GM19372 (cell line): ENCODE results near the gene CACNA1D.

Experiments used
- ATAC-seq: cut with Tn5 transposase; IDR thresholded peaks from one replicate; pipeline ENCODE4 v1.9.1; 2021; ENCODE audit warnings: mild to moderate bottlenecking, low read depth, moderate library complexity; ENCODE audit not compliant: unreplicated experiment

The CACNA1D gene

GRCh38 chr3:53707222-53707621 lies 212.8 kb downstream of the CACNA1D start:
- no peak for ATAC-seq

GRCh38 chr3:53708001-53708621 lies 213.7 kb downstream of the CACNA1D start:
- no peak for ATAC-seq

GRCh38 chr3:53709256-53709655 lies 214.8 kb downstream of the CACNA1D start:
- no peak for ATAC-seq

- ATAC-seq, result no peak
Observed at GRCh38 chr3:53709860-53710674, 215.7 kb downstream of the CACNA1D start.

GRCh38 chr3:53711387-53711786 lies 217.0 kb downstream of the CACNA1D start:
- no peak for ATAC-seq

GRCh38 chr3:53712817-53713388 lies 218.5 kb downstream of the CACNA1D start:
- ATAC-seq, result peak; percentile 70

- ATAC-seq, result no peak
Observed at GRCh38 chr3:53713626-53714025, 219.2 kb downstream of the CACNA1D start.

- ATAC-seq, result no peak
Observed at GRCh38 chr3:53715815-53716483, 221.5 kb downstream of the CACNA1D start.

GRCh38 chr3:53716998-53717397 lies 222.6 kb downstream of the CACNA1D start:
- no peak for ATAC-seq

GRCh38 chr3:53718462-53718861 lies 224.1 kb downstream of the CACNA1D start:
- no peak for ATAC-seq

GRCh38 chr3:53719796-53720195 lies 225.4 kb downstream of the CACNA1D start:
- no peak for ATAC-seq

GRCh38 chr3:53721187-53722119 lies 227.0 kb downstream of the CACNA1D start:
- ATAC-seq, result no peak

GRCh38 chr3:53724566-53724965 lies 230.2 kb downstream of the CACNA1D start:
- ATAC-seq, result no peak

- ATAC-seq, result no peak
Observed at GRCh38 chr3:53725387-53725995, 231.1 kb downstream of the CACNA1D start.

GRCh38 chr3:53726643-53727042 lies 232.2 kb downstream of the CACNA1D start:
- ATAC-seq, result no peak

- no peak for ATAC-seq
Observed at GRCh38 chr3:53728606-53729005, 234.2 kb downstream of the CACNA1D start.

- ATAC-seq, result no peak
Observed at GRCh38 chr3:53729159-53729558, 234.7 kb downstream of the CACNA1D start.

- no peak for ATAC-seq
Observed at GRCh38 chr3:53729618-53730017, 235.2 kb downstream of the CACNA1D start.

- no peak for ATAC-seq
Observed at GRCh38 chr3:53730576-53730975, 236.2 kb downstream of the CACNA1D start.
